ENCODE results near the gene RPP30.
"Not testable (repeated sequence)": the region's sequence is repeated elsewhere in the genome, so short reads cannot be mapped to it uniquely, and the experiment has no call there.

RPP30 gene

DNA sequence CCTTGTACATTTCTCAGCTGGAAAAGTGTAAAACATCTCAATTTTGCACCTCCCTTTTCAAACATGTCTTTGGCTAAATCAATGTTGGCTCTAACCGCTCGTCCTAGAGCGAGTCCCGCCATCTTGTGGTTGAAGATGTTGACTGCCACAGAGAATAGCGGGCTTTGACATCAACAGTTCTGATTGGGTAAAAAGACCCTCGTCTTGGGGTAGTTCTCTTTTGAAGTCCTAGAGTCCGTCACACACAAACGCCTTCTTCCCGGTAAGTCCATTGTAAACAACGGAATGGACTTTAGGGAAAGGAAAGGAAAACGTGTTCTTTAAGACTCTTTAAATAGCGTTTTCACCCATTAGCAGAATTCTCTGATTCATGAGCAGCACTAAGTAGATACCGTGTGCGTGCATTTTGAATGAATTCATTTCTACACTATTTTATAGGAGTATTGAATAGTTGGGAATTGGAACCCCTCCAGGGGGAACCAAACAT lies 452 bp upstream of the RPP30 start:
- DNase-seq (ENCODE audit: low read depth in 2 of 2), result no peak

- DNase-seq (ENCODE audit: low read depth in 2 of 2), result no peak
Measured at GRCh38 chr10:90872648-90873020, 860 bp downstream of the RPP30 start.

DNA sequence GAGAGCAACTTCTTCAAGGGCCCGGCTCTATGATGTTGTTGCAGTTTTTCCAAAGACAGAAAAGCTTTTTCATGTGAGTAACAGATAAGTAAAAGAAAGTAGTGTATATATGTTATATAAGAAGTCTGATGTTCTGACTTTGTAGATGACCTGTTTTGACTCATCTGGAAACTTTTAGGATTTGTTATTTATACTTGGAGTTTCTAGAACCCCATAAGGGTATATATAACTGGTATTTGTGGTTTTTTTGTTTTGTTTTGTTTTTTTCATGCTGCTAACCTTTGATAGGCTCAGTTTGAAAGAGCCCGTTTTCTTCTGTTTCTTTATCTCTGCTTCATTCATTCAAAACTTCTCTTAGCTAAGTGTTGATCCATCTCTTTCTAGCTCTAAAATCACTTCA lies 7.3 kb downstream of the RPP30 start:
- no peak for DNase-seq (ENCODE audit: low read depth in 2 of 2)

GRCh38 chr10:90880059-90880719 lies 8.4 kb downstream of the RPP30 start:
- not testable (repeated sequence) for DNase-seq (ENCODE audit: low read depth in 2 of 2)

DNA sequence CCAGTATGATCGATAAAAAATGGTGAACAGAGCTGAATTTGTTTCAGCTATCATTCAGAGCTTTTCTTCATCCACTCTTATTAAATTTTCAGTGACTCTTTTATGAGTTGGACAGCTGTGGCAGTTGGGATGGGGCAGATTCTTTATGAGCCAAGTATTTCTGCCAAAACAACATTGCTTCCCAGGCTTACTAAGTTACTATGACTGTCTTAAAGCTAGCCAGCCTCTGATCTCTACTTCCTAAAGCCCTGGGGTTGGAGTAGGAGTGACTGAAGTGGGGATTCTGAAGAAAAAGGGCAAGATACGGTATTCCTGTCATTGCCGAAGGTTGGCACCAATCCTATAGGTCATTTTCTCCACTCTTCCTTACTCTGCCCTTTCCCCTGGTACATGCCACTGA lies 12.7 kb downstream of the RPP30 start:
- no peak for DNase-seq (ENCODE audit: low read depth in 2 of 2)

DNA sequence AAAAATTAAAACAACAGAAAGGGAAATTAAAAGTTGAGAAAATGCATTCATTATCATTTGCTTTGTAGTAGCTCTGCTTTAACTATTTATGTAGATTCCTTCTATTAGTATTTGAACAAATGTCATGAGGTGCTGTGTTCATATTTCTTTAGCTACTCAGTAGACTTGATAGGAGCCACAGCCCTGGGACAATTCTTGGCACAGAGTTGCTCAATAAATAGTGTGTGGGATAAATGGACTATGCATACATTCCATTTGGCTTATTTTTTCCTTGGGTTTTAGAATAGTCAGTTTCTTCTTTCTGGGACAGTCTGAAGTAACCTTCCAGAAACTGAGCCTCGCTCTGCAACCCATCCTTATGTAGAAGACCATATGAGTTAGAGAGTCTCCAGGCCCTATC lies 13.4 kb downstream of the RPP30 start:
- DNase-seq (ENCODE audit: low read depth in 2 of 2), result no peak

GRCh38 chr10:90887555-90887954 lies 15.8 kb downstream of the RPP30 start:
- DNase-seq (ENCODE audit: low read depth in 2 of 2), result no peak

DNA sequence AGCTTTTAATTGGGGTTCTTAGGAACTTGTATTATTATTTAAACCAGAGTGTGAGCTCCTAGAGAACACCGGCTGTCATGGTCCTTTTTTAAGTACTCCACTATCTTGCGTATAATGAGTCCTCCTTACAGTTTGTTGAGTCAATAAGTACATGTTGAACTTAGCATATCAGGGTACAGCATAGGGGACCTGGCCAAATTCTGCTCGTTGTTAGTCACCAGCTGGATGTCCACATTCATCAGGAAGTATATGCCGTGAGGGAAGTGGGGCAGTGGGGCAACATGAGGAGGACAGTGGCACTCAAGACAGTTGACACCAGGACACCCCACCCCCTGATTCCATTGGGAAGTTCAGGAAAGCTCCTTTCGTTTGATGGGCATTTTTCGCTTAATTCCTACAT lies 16.6 kb downstream of the RPP30 start:
- DNase-seq (ENCODE audit: low read depth in 2 of 2), result no peak

DNA sequence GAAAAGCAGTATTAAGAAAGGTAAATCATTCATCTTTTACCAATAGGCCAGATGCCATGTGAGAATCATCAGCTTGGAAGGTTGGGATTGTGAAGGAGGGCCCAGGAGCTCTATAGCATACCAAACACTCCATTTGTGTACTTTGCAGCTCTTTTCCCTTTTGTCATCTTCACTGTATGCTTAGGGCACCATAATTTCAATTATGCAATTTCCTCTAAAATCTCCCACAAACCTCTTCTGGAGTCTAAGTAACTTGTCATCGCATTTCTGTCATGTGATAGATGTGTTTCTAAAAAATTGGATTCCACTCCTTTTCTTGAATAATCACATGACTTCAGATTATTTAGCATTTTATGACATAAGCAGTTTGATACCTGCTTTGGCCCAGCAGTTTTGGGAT lies 17.9 kb downstream of the RPP30 start:
- DNase-seq (ENCODE audit: low read depth in 2 of 2), result no peak

GRCh38 chr10:90890347-90890746 lies 18.6 kb downstream of the RPP30 start:
- DNase-seq (ENCODE audit: low read depth in 2 of 2), result no peak

- DNase-seq (ENCODE audit: low read depth in 2 of 2), result no peak
Measured at GRCh38 chr10:90893190-90893589, 21.4 kb downstream of the RPP30 start.

- DNase-seq (ENCODE audit: low read depth in 2 of 2), result not testable (repeated sequence)
Measured at GRCh38 chr10:90896916-90897315, 25.1 kb downstream of the RPP30 start.

DNA sequence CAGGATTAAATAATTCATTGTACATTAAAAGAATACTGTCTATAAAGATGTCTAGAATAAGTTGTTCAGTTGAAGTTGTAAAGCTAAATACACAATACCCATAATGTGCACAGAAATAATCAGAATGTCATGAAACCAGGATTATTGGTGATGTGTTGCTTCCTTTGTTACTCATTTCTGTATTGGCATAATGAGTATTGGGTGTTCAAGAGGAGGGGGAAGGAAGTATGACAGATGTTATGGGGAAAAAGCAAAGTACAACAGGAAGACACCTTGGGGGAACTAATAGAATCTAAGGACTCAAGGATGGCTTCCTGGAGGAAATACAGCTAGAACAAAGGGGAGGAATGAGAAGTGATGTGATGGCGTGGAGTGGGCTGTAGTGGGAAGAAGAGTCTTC lies 34.2 kb downstream of the RPP30 start:
- no peak for DNase-seq (ENCODE audit: low read depth in 2 of 2)

DNA sequence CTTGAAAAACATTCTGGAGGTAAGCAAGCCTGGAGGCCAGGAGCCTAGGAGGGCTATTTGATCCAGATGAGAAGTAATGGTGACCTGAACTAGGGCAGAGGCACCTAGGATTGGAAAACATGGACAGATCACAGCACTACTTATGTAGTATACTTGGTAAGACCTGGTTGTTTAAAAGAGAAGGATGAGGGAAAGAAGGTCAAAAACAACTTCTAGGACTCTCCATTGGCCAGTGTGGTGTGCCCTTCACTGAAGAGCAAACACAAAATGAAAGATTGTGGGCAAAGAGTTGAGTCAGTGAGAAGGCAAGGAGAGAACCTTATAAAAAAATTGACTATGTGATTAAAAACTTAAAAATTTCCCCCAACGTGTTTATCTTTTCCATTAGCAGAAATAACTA lies 34.8 kb downstream of the RPP30 start:
- DNase-seq (ENCODE audit: low read depth in 2 of 2), result no peak

- DNase-seq (ENCODE audit: low read depth in 2 of 2), result peak in 1 of 2 donors; percentile 5
Measured at GRCh38 chr10:90911133-90912051, 39.6 kb downstream of the RPP30 start.

DNA sequence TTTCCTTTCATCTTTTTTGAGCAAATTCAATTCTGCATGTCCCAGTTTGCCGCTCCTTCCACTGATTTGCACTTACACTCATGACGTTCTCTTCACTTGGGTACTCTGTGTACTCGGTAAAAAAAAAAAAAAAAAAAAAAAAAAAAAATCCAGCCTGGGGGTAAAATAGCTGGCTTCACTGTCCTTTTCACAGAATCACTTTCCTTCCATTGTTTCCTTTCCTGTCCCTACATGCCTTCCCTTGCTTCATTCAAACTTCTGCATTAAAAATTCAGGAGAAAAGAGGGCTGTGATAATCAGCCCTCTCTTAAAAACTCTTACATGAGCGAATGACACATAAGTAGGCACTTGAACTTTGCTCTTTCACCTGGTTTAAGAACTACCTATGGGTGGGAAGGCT lies 40.4 kb downstream of the RPP30 start:
- DNase-seq (ENCODE audit: low read depth in 2 of 2), result no peak

DNA sequence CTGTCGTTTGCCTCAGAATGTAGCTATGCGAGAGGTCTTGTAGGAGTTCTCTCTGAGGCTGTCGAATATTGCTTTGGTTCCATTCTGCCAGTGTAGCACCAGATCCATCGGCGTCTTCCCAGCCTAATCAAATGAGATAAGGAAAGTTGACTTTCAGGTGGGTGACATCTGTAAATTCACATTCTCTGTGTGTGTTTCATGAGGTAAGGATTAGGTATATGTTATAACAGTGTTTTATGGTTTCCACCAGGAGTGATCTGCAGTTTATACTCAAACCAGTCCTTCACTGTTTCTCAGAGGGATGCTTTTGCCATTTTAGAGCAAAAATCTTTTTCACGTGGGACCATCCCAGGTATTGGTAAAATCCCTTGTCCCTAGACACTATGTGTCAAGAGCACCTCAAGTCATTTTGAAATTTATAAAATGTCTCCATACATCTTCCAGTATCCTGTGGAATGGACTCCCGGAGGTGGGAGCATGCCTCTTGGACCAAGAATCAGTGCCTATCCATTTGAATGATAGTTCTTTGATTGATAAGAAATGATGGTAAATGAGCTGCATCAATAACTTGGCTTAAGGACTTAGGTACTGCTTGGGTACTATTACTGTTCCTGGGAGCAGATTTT lies 41.2 kb downstream of the RPP30 start:
- DNase-seq (ENCODE audit: low read depth in 2 of 2), result no peak

DNA sequence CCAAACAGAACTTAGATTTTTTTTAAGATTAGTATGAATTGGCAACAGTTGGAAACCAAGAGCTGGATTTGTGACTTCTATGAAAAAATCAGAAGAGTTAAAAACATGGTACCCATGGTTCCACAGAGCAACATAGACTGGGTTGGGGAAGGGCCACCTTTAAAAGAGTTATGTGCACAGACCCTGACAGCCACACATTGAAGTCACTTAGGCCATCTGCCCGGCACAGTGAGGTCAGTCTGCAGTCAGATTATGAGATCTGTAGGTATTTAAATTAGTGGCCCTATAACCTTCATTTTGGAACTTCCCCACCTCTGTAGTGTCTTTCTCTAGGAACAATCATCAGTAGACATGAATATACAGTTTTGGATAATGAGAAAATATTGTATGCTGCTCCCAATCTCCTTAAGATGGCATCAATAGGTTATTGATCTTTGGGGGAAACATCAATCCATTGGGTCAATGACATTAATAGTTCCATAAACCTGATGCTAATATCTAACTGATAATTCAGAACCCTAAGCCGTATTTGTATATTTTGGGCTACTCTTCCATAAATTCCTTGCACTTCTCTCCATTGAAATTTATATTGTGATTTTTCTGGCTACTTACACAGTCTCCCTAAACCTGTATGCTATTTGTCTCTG lies 42.1 kb downstream of the RPP30 start:
- DNase-seq (ENCODE audit: low read depth in 2 of 2), result no peak

DNA sequence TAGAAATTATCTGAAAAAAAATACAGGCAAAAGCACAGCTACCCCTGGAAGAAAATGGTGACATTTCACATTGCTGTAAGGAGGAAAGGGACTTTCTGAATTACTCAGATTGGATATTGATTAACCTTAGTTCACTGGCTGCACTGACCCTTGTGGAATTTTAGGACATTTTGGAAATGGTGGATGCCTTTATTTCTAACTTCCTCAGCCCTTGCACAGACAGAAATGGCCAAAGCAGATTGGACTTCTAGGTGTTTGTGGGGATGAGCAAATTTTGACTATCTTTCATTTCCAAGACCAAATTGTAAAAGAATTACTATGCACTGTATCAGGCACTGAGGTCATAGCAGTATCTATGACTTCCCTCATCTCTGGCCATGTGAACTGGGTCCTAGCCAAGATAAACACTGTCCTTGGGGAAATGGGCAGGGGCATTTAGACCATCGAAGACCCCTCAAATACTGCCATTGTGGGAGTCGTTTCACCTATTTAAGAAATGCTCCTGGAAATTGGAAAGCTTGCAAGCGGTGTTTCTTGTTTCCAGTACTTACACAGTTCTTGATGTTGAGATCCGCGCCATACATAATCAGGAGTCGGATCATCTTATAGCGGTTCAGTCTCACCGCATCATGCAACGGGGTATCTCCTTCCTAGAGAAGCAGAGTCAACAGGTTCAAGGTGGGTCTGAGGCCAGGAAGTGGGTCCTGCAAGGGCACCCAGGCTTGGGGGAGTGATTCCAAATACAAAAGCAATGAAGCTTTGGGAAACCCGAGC lies 43.4 kb downstream of the RPP30 start:
- DNase-seq (ENCODE audit: low read depth in 2 of 2), result no peak

- DNase-seq (ENCODE audit: low read depth in 2 of 2), result no peak
Measured at GRCh38 chr10:90915766-90916075, 43.9 kb downstream of the RPP30 start.

DNA sequence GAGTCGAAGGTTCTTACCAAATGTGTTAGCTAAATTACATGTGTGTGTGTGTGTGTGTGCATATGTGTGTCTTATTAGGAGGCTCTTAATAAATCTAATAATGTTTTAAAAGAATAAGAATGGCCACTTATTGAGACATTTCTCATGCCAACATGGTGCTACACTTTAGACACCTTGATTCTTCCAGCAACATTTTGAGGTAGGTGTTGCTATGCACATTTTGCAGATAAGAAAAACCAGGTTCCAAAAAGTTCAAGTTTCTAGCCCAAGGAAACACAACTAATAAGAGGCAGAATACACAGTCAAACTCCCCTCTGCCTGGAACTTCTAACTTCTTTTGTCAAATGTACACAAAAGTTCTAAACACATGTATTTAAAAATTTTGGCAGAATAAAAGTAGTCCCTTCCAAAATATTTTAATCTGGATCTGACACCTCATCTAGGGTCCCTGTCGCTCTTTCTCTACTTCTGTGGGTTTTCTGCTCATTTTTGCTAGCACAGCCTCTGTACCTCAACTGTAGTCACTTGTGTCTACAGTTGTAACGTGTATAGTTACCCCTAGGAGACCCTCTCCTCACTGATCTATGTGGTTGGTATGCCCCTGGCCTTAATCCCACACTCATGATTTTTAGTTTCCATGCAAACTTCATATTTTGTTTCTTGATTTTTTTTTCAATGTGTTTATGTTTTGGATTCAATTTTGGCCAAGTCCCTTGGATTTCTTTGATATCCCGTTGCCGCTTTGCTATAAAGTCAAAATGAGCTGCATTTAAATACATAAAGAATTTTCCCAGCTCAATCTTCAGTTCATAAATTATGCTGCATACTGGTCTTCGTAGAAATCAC lies 44.8 kb downstream of the RPP30 start:
- no peak for DNase-seq (ENCODE audit: low read depth in 2 of 2)

All from stimulated activated CD8-positive, alpha-beta memory T cell treated with anti-CD3 and anti-CD28 coated beads, Interleukin-15, amount 100 ng/mL, for 4 hours (primary cell).